Endothelial cell of umbilical vein (primary cell): ENCODE results near the gene TRMT44. TPM values are rescaled to one million over a fixed set of nuclear protein-coding genes. Genes with fewer than 3 reads are reported as not detected.

Source experiments
- BruUV-seq: library from RNA; stranded (reverse); fragments of 400-500 nt; replicated peaks from 2 replicates; lab custom pipeline; 2021; lab: Mats Ljungman, UMichigan
- CTCF ChIA-PET: fragments of 300-600, 350-600 bp; sonication (Branson Sonifier 250); formaldehyde crosslinking; loops from one replicate; lab custom pipeline; 2021; ENCODE audit warnings: antibody characterized with exemption, inconsistent platforms; lab: Charles Lee
- POLR2A ChIA-PET: fragments of 300-600, 350-600 bp; sonication (Branson Sonifier 250); formaldehyde crosslinking; loops from one replicate; lab custom pipeline; 2021; ENCODE audit warnings: antibody characterized with exemption, inconsistent platforms; lab: Charles Lee
- DNase-seq: peaks from one replicate; pipeline ENCODE4 v3.0.0-alpha.2; 2011; ENCODE audit warnings: low read depth, low spot score
- FAIRE-seq: peaks from 2 replicates; lab custom pipeline; 2011; peaks lifted over from hg19 to GRCh38; lab: Jason Lieb, UNC
- H2AFZ ChIP-seq: 2 replicates; pipeline ENCODE4 v1.6.0; 2012; ENCODE audit warnings: low read depth, low read length, control low read depth, inconsistent platforms
- H3K27ac ChIP-seq: 2 replicates; pipeline ENCODE4 v1.5.1; 2011; ENCODE audit warnings: low read depth, mild to moderate bottlenecking, control low read depth, low read length, moderate library complexity; ENCODE audit not compliant: insufficient read depth
- H3K27me3 ChIP-seq, 2 experiments: 2 replicates each; pipeline versions ENCODE4 v1.6.0 to v1.6.1; 2011; ENCODE audit warnings: low read length in 2 of 2, mixed read lengths in 1 of 2; ENCODE audit not compliant: control insufficient read depth in 2 of 2, insufficient read depth in 2 of 2
- H3K36me3 ChIP-seq, 2 experiments: 2 replicates in 1 of 2; 3 replicates in 1 of 2; pipeline ENCODE4 v1.5.1; 2011; ENCODE audit warnings: low read length in 2 of 2, mild to moderate bottlenecking in 1 of 2, moderate library complexity in 1 of 2; ENCODE audit not compliant: control insufficient read depth in 2 of 2, insufficient read depth in 2 of 2; ENCODE audit errors: extremely low read depth in 1 of 2
- H3K4me1 ChIP-seq: 3 replicates; pipeline ENCODE4 v1.5.1; 2011; ENCODE audit warnings: mild to moderate bottlenecking, low read length; ENCODE audit not compliant: control insufficient read depth, insufficient read depth; ENCODE audit errors: extremely low read depth
- H3K4me2 ChIP-seq: 2 replicates; pipeline ENCODE4 v1.6.1; 2011; ENCODE audit warnings: low read length, control low read depth, mixed read lengths; ENCODE audit not compliant: insufficient read depth
- H3K4me3 ChIP-seq, 3 experiments: fragments of 200-600 bp in 1 of 3; sonication (generic), shearing (Covaris generic) in 1 of 3; replicated peaks in 1 of 3; 2 replicates each; pipeline ENCODE4 v1.5.1; 2011 to 2016; ENCODE audit warnings: control low read depth in 3 of 3, low read length in 3 of 3, mild to moderate bottlenecking in 2 of 3, inconsistent platforms in 1 of 3, low read depth in 1 of 3, moderate library complexity in 1 of 3; ENCODE audit not compliant: insufficient read depth in 1 of 3
- H3K79me2 ChIP-seq: 2 replicates; pipeline ENCODE4 v1.6.0; 2012; ENCODE audit warnings: low read length, inconsistent platforms; ENCODE audit not compliant: control insufficient read depth, insufficient read depth
- H3K9ac ChIP-seq: replicated peaks from 2 replicates; pipeline ENCODE3; 2011; ENCODE audit warnings: low read length, control low read depth; ENCODE audit not compliant: insufficient read depth; ENCODE audit errors: extremely low read depth
- H3K9me1 ChIP-seq: replicated peaks from 3 replicates; pipeline ENCODE4 v1.6.0; 2011; ENCODE audit warnings: mild to moderate bottlenecking, low read length; ENCODE audit not compliant: control insufficient read depth, insufficient read depth; ENCODE audit errors: extremely low read depth
- H3K9me3 ChIP-seq: replicated peaks from 2 replicates; pipeline ENCODE4 v1.5.1; 2012; ENCODE audit warnings: low read length, inconsistent platforms; ENCODE audit not compliant: control insufficient read depth, insufficient read depth
- H4K20me1 ChIP-seq: replicated peaks from 2 replicates; pipeline ENCODE3; 2011; ENCODE audit warnings: mild to moderate bottlenecking, low read length; ENCODE audit not compliant: control insufficient read depth, insufficient read depth; ENCODE audit errors: extremely low read depth
- CTCF ChIP-seq, 2 donors: IDR thresholded peaks; 1 replicate in 1 of 2; 2 replicates in 1 of 2; pipeline ENCODE4 v1.5.1; 2011; ENCODE audit warnings: low read length in 2 of 2, mild to moderate bottlenecking in 2 of 2, moderate library complexity in 2 of 2, control low read depth in 1 of 2, inconsistent platforms in 1 of 2, low read depth in 1 of 2; ENCODE audit not compliant: insufficient read depth in 1 of 2; ENCODE audit errors: extremely low read depth in 1 of 2
- EZH2 ChIP-seq: IDR thresholded peaks from 2 replicates; pipeline ENCODE4 v1.6.1; 2012; ENCODE audit warnings: borderline replicate concordance, low read depth, mild to moderate bottlenecking, moderate library complexity, low read length, inconsistent platforms; ENCODE audit not compliant: severe bottlenecking
- FOS ChIP-seq: IDR thresholded peaks from 2 replicates; pipeline ENCODE4 v1.6.1; 2011; ENCODE audit warnings: mild to moderate bottlenecking, low read length, moderate library complexity, borderline replicate concordance; ENCODE audit not compliant: insufficient read depth
- GATA2 ChIP-seq: IDR thresholded peaks from 2 replicates; pipeline ENCODE4 v1.7.0; 2011; ENCODE audit warnings: low read depth, mild to moderate bottlenecking, moderate library complexity, mixed read lengths, low read length; ENCODE audit not compliant: insufficient read length, insufficient read depth
- JUN ChIP-seq: IDR thresholded peaks from 2 replicates; pipeline ENCODE4 v1.6.1; 2011; ENCODE audit warnings: borderline replicate concordance, low read depth; ENCODE audit not compliant: insufficient read length, insufficient read depth
- MAX ChIP-seq: IDR thresholded peaks from 2 replicates; pipeline ENCODE4 v1.6.1; 2011; ENCODE audit not compliant: insufficient read depth, insufficient read length
- MYC ChIP-seq: IDR thresholded peaks from one replicate; pipeline ENCODE4 v1.6.1; 2011; ENCODE audit warnings: mild to moderate bottlenecking, low read depth, low read length
- POLR2A ChIP-seq: IDR thresholded peaks from 2 replicates; pipeline ENCODE4 v1.6.1; 2012; ENCODE audit warnings: low read depth, mild to moderate bottlenecking, control low read depth, low read length
- POLR2AphosphoS5 ChIP-seq: IDR thresholded peaks from 2 replicates; pipeline ENCODE4 v1.6.1; 2012; ENCODE audit warnings: low read depth, mild to moderate bottlenecking, control low read depth, low read length, moderate library complexity; ENCODE audit not compliant: insufficient read depth
- dilution Hi-C: fragments of 300-500 bp; cut with MboI; formaldehyde crosslinking; loops from one replicate; pipeline ENCODE4 v1.15.0; 2019; ENCODE audit warnings: low sequenced_read_pairs; ENCODE audit not compliant: extremely low pct_ligation_motif_present
- intact Hi-C: fragments of 100-400 bp; cut with micrococcal nuclease; formaldehyde crosslinking; loops from one replicate; pipeline ENCODE4 v1.10.0; 2022
- polyA plus RNA-seq, 4 experiments: library from polyadenylated mRNA; depleted of rRNA in 3 of 4; stranded (reverse) in 3 of 4; unstranded in 1 of 4; fragments of >200 nt; gene quantifications; 2 replicates each; pipeline versions ENCODE4 v1.2.1 to v1.2.3, GENCODE V29; 2011 to 2012; ENCODE audit warnings: missing spikeins in 1 of 4
- total RNA-seq: library from RNA; stranded (reverse); gene quantifications from 2 replicates; pipeline ENCODE4 v1.2.3, GENCODE V29; 2021

The TRMT44 gene
- total and polyA plus RNA-seq, 2 donors (not counting 3 experiments of a cell fraction or from before 2014, with no cell fraction given), result 10.4 to 17.3 TPM

- no peak for TF ChIP-seq FOS
- no peak for TF ChIP-seq GATA2
- no peak for TF ChIP-seq MAX
- TF ChIP-seq JUN, result no peak
- no peak for TF ChIP-seq POLR2AphosphoS5
- BruUV-seq, result no TSS peak
- Histone ChIP-seq H3K79me2 (peaks cover 20% of the 10 kb centered on the region), H3K36me3 (peaks cover 0 to 19% of the 10 kb centered on the region in 2 experiments), H3K4me3 (no peak overlapping the region), H3K27me3 (no peaks in the 10 kb centered on the region), H3K9me1 (no peaks in the 10 kb centered on the region), H3K27ac (no peak overlapping the region), H4K20me1 (no peaks in the 10 kb centered on the region), H3K9me3 (no peaks in the 10 kb centered on the region), H2AFZ (no peak overlapping the region), H3K4me2 (no peak overlapping the region), H3K9ac (no peak overlapping the region), H3K4me1 (no peaks in the 10 kb centered on the region)
- dilution Hi-C loops (no loop called here), intact Hi-C loops (no loop called here)
- FAIRE-seq, result no peak
- ChIA-PET POLR2A (no interaction called here), CTCF (interaction anchor here (0.9 to 1.4 kb wide), 3 partner anchors 11 to 175 kb away, joined by 3 to 4 read pairs (median 3); no protein-coding TSS in a partner anchor)
- DNase-seq, result no peak
Observed at GRCh38 chr4:8417071-8417614, 23.4 kb upstream of the TRMT44 start.

- BruUV-seq, result no TSS peak
- H3K9me1 ChIP-seq, result no peaks in the 10 kb centered on the region
- no peak for TF ChIP-seq EZH2
- no peak for TF ChIP-seq MAX
- no peak for TF ChIP-seq POLR2AphosphoS5
- no peak for TF ChIP-seq JUN
- no peak for TF ChIP-seq CTCF (IDR thresholded peaks at IDR 0.05; ENCODE audit: extremely low read depth in 1 of 2, insufficient read depth in 1 of 2, low read depth in 1 of 2, low read length in 2 of 2)
- TF ChIP-seq GATA2, result no peak
- TF ChIP-seq FOS, result no peak
- TF ChIP-seq POLR2A, result no peak
- no peak for TF ChIP-seq MYC
- no peaks in the 10 kb centered on the region for H3K9me3 ChIP-seq
- H3K27me3 ChIP-seq, result no peaks in the 10 kb centered on the region
- CTCF ChIA-PET, result interaction anchor here (1.2 to 2.1 kb wide), 4 partner anchors 9 to 177 kb away, joined by 4 to 12 read pairs (median 8); no protein-coding TSS in a partner anchor
- no peaks in the 10 kb centered on the region for H3K4me1 ChIP-seq
- FAIRE-seq (no peak), DNase-seq (no peak)
- intact Hi-C loops (no loop called here), dilution Hi-C loops (no loop called here)
- peaks cover 0 to 14% of the 10 kb centered on the region in 2 experiments for H3K36me3 ChIP-seq
- no peak overlapping the region for H3K9ac ChIP-seq
- no peak overlapping the region for H2AFZ ChIP-seq
- no peak overlapping the region for H3K4me3 ChIP-seq
- no peak overlapping the region for H3K27ac ChIP-seq
- POLR2A ChIA-PET, result no interaction called here
- H3K79me2 ChIP-seq, result peaks cover 22% of the 10 kb centered on the region
- H3K4me2 ChIP-seq, result no peak overlapping the region
- no peaks in the 10 kb centered on the region for H4K20me1 ChIP-seq
Observed at GRCh38 chr4:8419222-8420041, 21.1 kb upstream of the TRMT44 start.
